Osteocyte (in vitro differentiated cells): Measurements from ENCODE around the gene RPSA. TPM values are rescaled to one million over a fixed set of nuclear protein-coding genes. Genes with fewer than 3 reads are reported as not detected.
"Not testable (repeated sequence)": the region's sequence is repeated elsewhere in the genome, so short reads cannot be mapped to it uniquely, and the experiment has no call there.

Source experiments
- DNase-seq: peaks from one replicate; pipeline ENCODE4 v3.0.0; 2021; ENCODE audit warnings: mixed read lengths; ENCODE audit not compliant: unreplicated experiment; ENCODE audit errors: extremely low spot score
- H3K27ac Mint-ChIP-seq: one replicate; pipeline ENCODE4 v1.8.0; 2021; ENCODE audit warnings: mild to moderate bottlenecking, mixed read lengths; ENCODE audit not compliant: unreplicated experiment
- H3K27me3 Mint-ChIP-seq: one replicate; pipeline ENCODE4 v1.8.0; 2021; ENCODE audit warnings: mixed read lengths; ENCODE audit not compliant: unreplicated experiment
- H3K36me3 Mint-ChIP-seq: one replicate; pipeline ENCODE4 v1.8.0; 2021; ENCODE audit warnings: mixed read lengths; ENCODE audit not compliant: unreplicated experiment
- H3K4me1 Mint-ChIP-seq: one replicate; pipeline ENCODE4 v1.8.0; 2021; ENCODE audit warnings: mixed read lengths; ENCODE audit not compliant: unreplicated experiment
- H3K4me3 Mint-ChIP-seq: one replicate; pipeline ENCODE4 v1.8.0; 2021; ENCODE audit warnings: mild to moderate bottlenecking, moderate library complexity, mixed read lengths; ENCODE audit not compliant: unreplicated experiment
- H3K9me3 Mint-ChIP-seq: one replicate; pipeline ENCODE4 v1.8.0; 2021; ENCODE audit warnings: mixed read lengths; ENCODE audit not compliant: unreplicated experiment
- CTCF ChIP-seq: fragments of 200-600 bp; sonication (generic); IDR thresholded peaks from 2 replicates; pipeline ENCODE4 v1.5.0; 2021; ENCODE audit warnings: antibody characterized with exemption, mild to moderate bottlenecking, moderate library complexity
- total RNA-seq: library from RNA; stranded (reverse); gene quantifications from 2 replicates; pipeline ENCODE4 v1.2.1, GENCODE V29; 2021

The RPSA gene
- total RNA-seq, 1 donor from 2014 or later, result 991 TPM

- no peak for TF ChIP-seq CTCF
- no peak overlapping the region for H3K4me3 Mint-ChIP-seq
- no peaks in the 10 kb centered on the region for H3K9me3 Mint-ChIP-seq
- no peak overlapping the region for H3K27ac Mint-ChIP-seq
- peaks cover 2% of the 10 kb centered on the region for H3K4me1 Mint-ChIP-seq
- H3K36me3 Mint-ChIP-seq, result no peaks in the 10 kb centered on the region
- H3K27me3 Mint-ChIP-seq, result peaks cover 11% of the 10 kb centered on the region
- DNase-seq, result no peak
These were observed 39.9 kb downstream of the RPSA start for GRCh38 chr3:39446444-39446843.

- no peaks in the 10 kb centered on the region for H3K36me3 Mint-ChIP-seq
- H3K9me3 Mint-ChIP-seq, result no peaks in the 10 kb centered on the region
- TF ChIP-seq CTCF, result peak; percentile 85
- no peak overlapping the region for H3K4me3 Mint-ChIP-seq
- H3K27me3 Mint-ChIP-seq, result peaks cover 15% of the 10 kb centered on the region
- peaks cover 2% of the 10 kb centered on the region for H3K4me1 Mint-ChIP-seq
- no peak overlapping the region for H3K27ac Mint-ChIP-seq
- DNase-seq, result no peak
These were observed 41.3 kb downstream of the RPSA start for GRCh38 chr3:39447637-39448483.

GRCh38 chr3:39448506-39449233 is 42.1 kb downstream of the RPSA start:
- Mint-ChIP-seq H3K36me3 (no peaks in the 10 kb centered on the region), H3K9me3 (no peaks in the 10 kb centered on the region), H3K4me1 (peaks cover 2% of the 10 kb centered on the region), H3K27me3 (peaks cover 19% of the 10 kb centered on the region), H3K4me3 (no peak overlapping the region), H3K27ac (no peak overlapping the region)
- DNase-seq, result no peak
- TF ChIP-seq CTCF, result no peak

GRCh38 chr3:39449796-39450195 is 43.3 kb downstream of the RPSA start:
- no peak for TF ChIP-seq CTCF
- H3K27ac Mint-ChIP-seq, result no peak overlapping the region
- H3K4me3 Mint-ChIP-seq, result no peak overlapping the region
- H3K27me3 Mint-ChIP-seq, result peaks cover 20% of the 10 kb centered on the region
- H3K36me3 Mint-ChIP-seq, result no peaks in the 10 kb centered on the region
- DNase-seq, result no peak
- peaks cover 2% of the 10 kb centered on the region for H3K4me1 Mint-ChIP-seq
- no peaks in the 10 kb centered on the region for H3K9me3 Mint-ChIP-seq

GRCh38 chr3:39453134-39453533 is 46.6 kb downstream of the RPSA start:
- TF ChIP-seq CTCF, result no peak
- Mint-ChIP-seq H3K4me1 (no peaks in the 10 kb centered on the region), H3K27me3 (peaks cover 15% of the 10 kb centered on the region), H3K36me3 (no peaks in the 10 kb centered on the region), H3K9me3 (no peaks in the 10 kb centered on the region), H3K4me3 (no peak overlapping the region), H3K27ac (no peak overlapping the region)
- DNase-seq, result no peak

GRCh38 chr3:39453872-39454271 is 47.4 kb downstream of the RPSA start:
- H3K36me3 Mint-ChIP-seq, DNase-seq, H3K27ac Mint-ChIP-seq, H3K4me1 Mint-ChIP-seq, H3K4me3 Mint-ChIP-seq, H3K9me3 Mint-ChIP-seq: not testable (repeated sequence)
- H3K27me3 Mint-ChIP-seq, result peaks cover 15% of the 10 kb centered on the region
